MCF 10A (cell line): Measurements from ENCODE around the gene AMPH. TPM values are rescaled to one million over a fixed set of nuclear protein-coding genes. Genes with fewer than 3 reads are reported as not detected.
A peak's percentile ranks its signal among the peaks of the same experiment; 100 is the strongest.

Source experiments
- BruUV-seq: library from RNA; stranded (reverse); fragments of 400-500 nt; replicated peaks from 2 replicates; lab custom pipeline; 2021; lab: Mats Ljungman, UMichigan
- CTCF ChIA-PET: fragments of 300-600 bp; sonication (Branson Sonifier 250); formaldehyde crosslinking; extraction: SDS; loops from one replicate; lab custom pipeline; 2021; ENCODE audit warnings: antibody characterized with exemption, inconsistent platforms; lab: Yijun Ruan, JAX
- POLR2A ChIA-PET: fragments of 300-600, 350-650 bp; sonication (Branson Sonifier 250); formaldehyde crosslinking; extraction: SDS; loops from one replicate; lab custom pipeline; 2020; ENCODE audit warnings: antibody characterized with exemption, inconsistent platforms; lab: Yijun Ruan, JAX
- DNase-seq: peaks from one replicate; pipeline ENCODE4 v3.0.0-alpha.2; 2018; ENCODE audit not compliant: unreplicated experiment
- H3K27ac Mint-ChIP-seq: one replicate; pipeline ENCODE4 v1.8.0; 2022; ENCODE audit warnings: mild to moderate bottlenecking, low read depth, mixed read lengths; ENCODE audit not compliant: unreplicated experiment
- H3K27me3 Mint-ChIP-seq: one replicate; pipeline ENCODE4 v1.8.0; 2022; ENCODE audit warnings: mixed read lengths; ENCODE audit not compliant: insufficient read depth, unreplicated experiment
- H3K36me3 Mint-ChIP-seq: one replicate; pipeline ENCODE4 v1.8.0; 2022; ENCODE audit warnings: mild to moderate bottlenecking, moderate library complexity, mixed read lengths; ENCODE audit not compliant: insufficient read depth, unreplicated experiment
- H3K4me1 Mint-ChIP-seq: one replicate; pipeline ENCODE4 v1.8.0; 2022; ENCODE audit warnings: mixed read lengths; ENCODE audit not compliant: insufficient read depth, unreplicated experiment
- H3K4me3 Mint-ChIP-seq: one replicate; pipeline ENCODE4 v1.8.0; 2022; ENCODE audit warnings: mild to moderate bottlenecking, moderate library complexity, mixed read lengths; ENCODE audit not compliant: unreplicated experiment
- H3K9me3 Mint-ChIP-seq: one replicate; pipeline ENCODE4 v1.8.0; 2022; ENCODE audit warnings: mixed read lengths; ENCODE audit not compliant: unreplicated experiment
- intact Hi-C: fragments of 100-400 bp; cut with micrococcal nuclease; formaldehyde crosslinking; loops from 2 replicates; pipeline ENCODE4 v1.14.1; 2022
- total RNA-seq: library from RNA; stranded (reverse); gene quantifications from 2 replicates; pipeline ENCODE4 v1.2.3, GENCODE V29; 2022
- TF ChIP-seq, protein P1 (sequence below): fragments of 200-600 bp; IDR thresholded peaks from one replicate; pipeline ENCODE4 v1.8.0; 2022; ENCODE audit warnings: antibody characterized with exemption, mild to moderate bottlenecking; ENCODE audit not compliant: unreplicated experiment

The AMPH gene
- total RNA-seq, 1 experiment from 2014 or later: 0.63 TPM

- no TSS peak for BruUV-seq
- Mint-ChIP-seq H3K4me1 (no peaks in the 10 kb centered on the region), H3K27ac (no peak overlapping the region), H3K36me3 (no peaks in the 10 kb centered on the region), H3K9me3 (no peaks in the 10 kb centered on the region), H3K4me3 (no peak overlapping the region), H3K27me3 (no peaks in the 10 kb centered on the region)
- intact Hi-C loops: no loop called here
- CTCF ChIA-PET: no interaction called here
- POLR2A ChIA-PET: no interaction called here
- peak; percentile 8 for DNase-seq
- TF ChIP-seq, protein P1, sequence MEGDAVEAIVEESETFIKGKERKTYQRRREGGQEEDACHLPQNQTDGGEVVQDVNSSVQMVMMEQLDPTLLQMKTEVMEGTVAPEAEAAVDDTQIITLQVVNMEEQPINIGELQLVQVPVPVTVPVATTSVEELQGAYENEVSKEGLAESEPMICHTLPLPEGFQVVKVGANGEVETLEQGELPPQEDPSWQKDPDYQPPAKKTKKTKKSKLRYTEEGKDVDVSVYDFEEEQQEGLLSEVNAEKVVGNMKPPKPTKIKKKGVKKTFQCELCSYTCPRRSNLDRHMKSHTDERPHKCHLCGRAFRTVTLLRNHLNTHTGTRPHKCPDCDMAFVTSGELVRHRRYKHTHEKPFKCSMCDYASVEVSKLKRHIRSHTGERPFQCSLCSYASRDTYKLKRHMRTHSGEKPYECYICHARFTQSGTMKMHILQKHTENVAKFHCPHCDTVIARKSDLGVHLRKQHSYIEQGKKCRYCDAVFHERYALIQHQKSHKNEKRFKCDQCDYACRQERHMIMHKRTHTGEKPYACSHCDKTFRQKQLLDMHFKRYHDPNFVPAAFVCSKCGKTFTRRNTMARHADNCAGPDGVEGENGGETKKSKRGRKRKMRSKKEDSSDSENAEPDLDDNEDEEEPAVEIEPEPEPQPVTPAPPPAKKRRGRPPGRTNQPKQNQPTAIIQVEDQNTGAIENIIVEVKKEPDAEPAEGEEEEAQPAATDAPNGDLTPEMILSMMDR: no peak
Measured at GRCh38 chr7:38558761-38559345, 72.3 kb downstream of the AMPH start.

- ChIA-PET CTCF (no interaction called here), POLR2A (no interaction called here)
- H3K9me3 Mint-ChIP-seq: no peaks in the 10 kb centered on the region
- DNase-seq: no peak
- TF ChIP-seq, protein P1: no peak
- H3K36me3 Mint-ChIP-seq: no peaks in the 10 kb centered on the region
- H3K27ac Mint-ChIP-seq: no peak overlapping the region
- BruUV-seq: no TSS peak
- H3K27me3 Mint-ChIP-seq: peaks cover 20% of the 10 kb centered on the region
- no peaks in the 10 kb centered on the region for H3K4me1 Mint-ChIP-seq
- H3K4me3 Mint-ChIP-seq: no peak overlapping the region
- intact Hi-C loops: no loop called here
Measured at GRCh38 chr7:38554586-38554985, 76.6 kb downstream of the AMPH start.

GRCh38 chr7:38550836-38551235 is 80.3 kb downstream of the AMPH start:
- peaks cover 31% of the 10 kb centered on the region for H3K27me3 Mint-ChIP-seq
- ChIA-PET POLR2A (interaction anchor here (0.6 kb wide), 1 partner anchor 21 kb away, joined by 3 read pairs; no protein-coding TSS in a partner anchor), CTCF (no interaction called here)
- DNase-seq: no peak
- H3K4me1 Mint-ChIP-seq: no peaks in the 10 kb centered on the region
- no peaks in the 10 kb centered on the region for H3K9me3 Mint-ChIP-seq
- BruUV-seq: no TSS peak
- H3K4me3 Mint-ChIP-seq: no peak overlapping the region
- intact Hi-C loops: no loop called here
- H3K27ac Mint-ChIP-seq: no peak overlapping the region
- TF ChIP-seq, protein P1: no peak
- H3K36me3 Mint-ChIP-seq: no peaks in the 10 kb centered on the region

DNA sequence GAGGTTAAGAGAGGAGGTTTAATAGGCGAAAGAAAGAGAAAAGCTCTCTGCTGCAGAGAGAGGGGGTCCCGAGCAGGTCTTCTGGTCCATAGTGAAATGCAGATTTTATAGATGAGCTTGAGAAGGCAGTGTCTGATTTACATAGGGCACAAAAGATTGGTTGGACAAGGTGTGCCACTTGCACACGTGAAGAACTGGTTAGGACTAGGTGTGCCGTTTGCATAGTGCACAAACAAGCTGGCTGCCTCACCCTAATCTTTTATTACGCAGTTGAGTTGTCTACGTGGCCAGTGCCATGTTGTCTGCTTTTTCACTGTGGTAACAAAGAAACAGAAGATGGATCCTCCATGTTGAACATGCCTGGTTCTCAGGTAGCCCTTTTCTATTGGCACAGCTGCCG is 82.6 kb downstream of the AMPH start:
- no peaks in the 10 kb centered on the region for H3K4me1 Mint-ChIP-seq
- no peaks in the 10 kb centered on the region for H3K36me3 Mint-ChIP-seq
- BruUV-seq: no TSS peak
- H3K9me3 Mint-ChIP-seq: no peaks in the 10 kb centered on the region
- no peak for DNase-seq
- H3K4me3 Mint-ChIP-seq: no peak overlapping the region
- CTCF ChIA-PET: interaction anchor here (0.6 to 0.9 kb wide), 2 partner anchors 251 to 992 kb away, joined by 3 read pairs; no protein-coding TSS in a partner anchor
- no peak overlapping the region for H3K27ac Mint-ChIP-seq
- TF ChIP-seq, protein P1: no peak
- peaks cover 31% of the 10 kb centered on the region for H3K27me3 Mint-ChIP-seq
- intact Hi-C loops: no loop called here
- POLR2A ChIA-PET: interaction anchor here (0.7 kb wide), 1 partner anchor 529 kb away, joined by 3 read pairs; no protein-coding TSS in a partner anchor
